ENCODE measurements around the gene SLC9A3.

DNA sequence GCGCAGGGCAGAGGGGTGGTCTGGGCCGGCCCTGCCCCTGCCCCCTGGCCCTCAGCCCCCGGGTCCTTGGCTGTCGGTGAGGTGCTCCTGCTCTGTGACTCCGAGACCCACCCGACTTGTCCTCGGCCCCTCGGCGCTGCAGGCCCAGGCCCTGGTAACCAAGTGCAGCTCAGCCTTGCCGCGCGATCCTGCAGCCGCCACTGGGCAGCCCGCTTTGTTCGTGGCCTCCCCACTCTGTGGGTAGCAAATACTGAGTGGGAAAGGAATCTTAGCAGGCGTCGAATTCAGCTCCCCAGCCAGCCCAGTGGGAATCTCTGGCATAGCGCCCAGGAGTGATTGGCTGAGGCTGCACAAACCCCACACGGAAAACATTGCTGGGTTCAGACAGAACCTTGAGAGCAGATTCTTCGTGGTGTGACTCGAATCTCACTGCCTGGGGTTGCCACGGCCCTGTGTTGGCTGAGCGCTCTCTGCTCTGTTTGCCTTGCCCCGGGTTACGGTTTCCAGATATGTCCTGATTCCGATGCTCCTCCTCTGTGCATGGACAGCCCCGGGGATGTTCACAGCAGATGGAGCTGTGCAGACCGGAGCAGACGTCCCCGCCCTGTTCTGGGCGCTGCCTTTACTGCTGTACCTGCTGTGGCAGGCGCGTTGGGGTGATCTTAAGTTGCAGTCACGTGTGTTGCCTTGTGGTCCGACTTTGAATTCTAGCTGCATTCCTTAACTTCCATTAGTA is 94.6 kb downstream of the SLC9A3 start:
- no peak for TF ChIP-seq TCF12 (IDR thresholded peaks at IDR 0.05; ENCODE audit: low read depth)
- no peak for TF ChIP-seq RAD21 (IDR thresholded peaks at IDR 0.05; ENCODE audit: low read depth)
- TF ChIP-seq ZBTB7A (IDR thresholded peaks at IDR 0.05; ENCODE audit: low read depth) = no peak
- peak; percentile 67 for TF ChIP-seq TEAD4 (IDR thresholded peaks at IDR 0.05)
- TF ChIP-seq YY1 (IDR thresholded peaks at IDR 0.05; ENCODE audit: low read depth) = 0 out of 2 replicates have a peak, but pooled peaks have one; percentile 22
- TF ChIP-seq TAF1 (IDR thresholded peaks at IDR 0.05; ENCODE audit: low read depth) = no peak
- TF ChIP-seq, protein P1, sequence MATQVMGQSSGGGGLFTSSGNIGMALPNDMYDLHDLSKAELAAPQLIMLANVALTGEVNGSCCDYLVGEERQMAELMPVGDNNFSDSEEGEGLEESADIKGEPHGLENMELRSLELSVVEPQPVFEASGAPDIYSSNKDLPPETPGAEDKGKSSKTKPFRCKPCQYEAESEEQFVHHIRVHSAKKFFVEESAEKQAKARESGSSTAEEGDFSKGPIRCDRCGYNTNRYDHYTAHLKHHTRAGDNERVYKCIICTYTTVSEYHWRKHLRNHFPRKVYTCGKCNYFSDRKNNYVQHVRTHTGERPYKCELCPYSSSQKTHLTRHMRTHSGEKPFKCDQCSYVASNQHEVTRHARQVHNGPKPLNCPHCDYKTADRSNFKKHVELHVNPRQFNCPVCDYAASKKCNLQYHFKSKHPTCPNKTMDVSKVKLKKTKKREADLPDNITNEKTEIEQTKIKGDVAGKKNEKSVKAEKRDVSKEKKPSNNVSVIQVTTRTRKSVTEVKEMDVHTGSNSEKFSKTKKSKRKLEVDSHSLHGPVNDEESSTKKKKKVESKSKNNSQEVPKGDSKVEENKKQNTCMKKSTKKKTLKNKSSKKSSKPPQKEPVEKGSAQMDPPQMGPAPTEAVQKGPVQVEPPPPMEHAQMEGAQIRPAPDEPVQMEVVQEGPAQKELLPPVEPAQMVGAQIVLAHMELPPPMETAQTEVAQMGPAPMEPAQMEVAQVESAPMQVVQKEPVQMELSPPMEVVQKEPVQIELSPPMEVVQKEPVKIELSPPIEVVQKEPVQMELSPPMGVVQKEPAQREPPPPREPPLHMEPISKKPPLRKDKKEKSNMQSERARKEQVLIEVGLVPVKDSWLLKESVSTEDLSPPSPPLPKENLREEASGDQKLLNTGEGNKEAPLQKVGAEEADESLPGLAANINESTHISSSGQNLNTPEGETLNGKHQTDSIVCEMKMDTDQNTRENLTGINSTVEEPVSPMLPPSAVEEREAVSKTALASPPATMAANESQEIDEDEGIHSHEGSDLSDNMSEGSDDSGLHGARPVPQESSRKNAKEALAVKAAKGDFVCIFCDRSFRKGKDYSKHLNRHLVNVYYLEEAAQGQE (IDR thresholded peaks at IDR 0.05; ENCODE audit: low read depth) = no peak
- TF ChIP-seq, protein P2, sequence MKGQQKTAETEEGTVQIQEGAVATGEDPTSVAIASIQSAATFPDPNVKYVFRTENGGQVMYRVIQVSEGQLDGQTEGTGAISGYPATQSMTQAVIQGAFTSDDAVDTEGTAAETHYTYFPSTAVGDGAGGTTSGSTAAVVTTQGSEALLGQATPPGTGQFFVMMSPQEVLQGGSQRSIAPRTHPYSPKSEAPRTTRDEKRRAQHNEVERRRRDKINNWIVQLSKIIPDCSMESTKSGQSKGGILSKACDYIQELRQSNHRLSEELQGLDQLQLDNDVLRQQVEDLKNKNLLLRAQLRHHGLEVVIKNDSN (IDR thresholded peaks at IDR 0.05) = peak; percentile 87
- no peak for TF ChIP-seq CEBPB (IDR thresholded peaks at IDR 0.05)
- no peak for TF ChIP-seq FOXM1 (IDR thresholded peaks at IDR 0.05; ENCODE audit: borderline replicate concordance, low read depth)
- no peak for TF ChIP-seq EGR1 (IDR thresholded peaks at IDR 0.05)
- TF ChIP-seq, protein P3, sequence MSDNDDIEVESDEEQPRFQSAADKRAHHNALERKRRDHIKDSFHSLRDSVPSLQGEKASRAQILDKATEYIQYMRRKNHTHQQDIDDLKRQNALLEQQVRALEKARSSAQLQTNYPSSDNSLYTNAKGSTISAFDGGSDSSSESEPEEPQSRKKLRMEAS (IDR thresholded peaks at IDR 0.05) = no peak
- no peak; the same call in 1 of the 2 replicates for TF ChIP-seq EP300 (IDR thresholded peaks at IDR 0.05; ENCODE audit: borderline replicate concordance)
- TF ChIP-seq NFIC (IDR thresholded peaks at IDR 0.05) = no peak

Data from Ishikawa (cell line).